H9 (cell line): ENCODE results near the gene RAB11FIP4. TPM values are rescaled to one million over a fixed set of nuclear protein-coding genes. Genes with fewer than 3 reads are reported as not detected.

ENCODE experiments used
- DNase-seq: peaks from one replicate; pipeline ENCODE4 v3.0.0-alpha.2; 2017
- H2AFZ ChIP-seq: one replicate; pipeline ENCODE4 v1.6.1; 2013; ENCODE audit warnings: mild to moderate bottlenecking, low read length, control low read depth, moderate library complexity
- H2AK5ac ChIP-seq: 2 replicates; pipeline ENCODE4 v1.6.1; 2013; ENCODE audit warnings: low read length, control low read depth, mixed read lengths; ENCODE audit not compliant: insufficient read length
- H2BK120ac ChIP-seq: one replicate; pipeline ENCODE4 v1.6.1; 2013; ENCODE audit warnings: low read depth, mild to moderate bottlenecking, low read length, control low read depth, inconsistent platforms; ENCODE audit not compliant: poor library complexity, severe bottlenecking
- H2BK12ac ChIP-seq: 2 replicates; pipeline ENCODE4 v1.6.1; 2013; ENCODE audit warnings: low read length, control low read depth, mixed read lengths, low read depth; ENCODE audit not compliant: insufficient read length
- H2BK15ac ChIP-seq: 2 replicates; pipeline ENCODE4 v1.6.1; 2013; ENCODE audit warnings: low read depth, low read length, control low read depth
- H2BK20ac ChIP-seq: one replicate; pipeline ENCODE4 v1.6.1; 2013; ENCODE audit warnings: low read depth, mild to moderate bottlenecking, low read length, control low read depth, inconsistent platforms; ENCODE audit not compliant: poor library complexity, severe bottlenecking
- H2BK5ac ChIP-seq: 2 replicates; pipeline ENCODE4 v1.6.1; 2013; ENCODE audit warnings: low read length, control low read depth, mixed read lengths; ENCODE audit not compliant: insufficient read length
- H3K14ac ChIP-seq: 2 replicates; pipeline ENCODE4 v1.6.1; 2013; ENCODE audit warnings: low read length, control low read depth; ENCODE audit not compliant: insufficient read depth
- H3K18ac ChIP-seq: 2 replicates; pipeline ENCODE4 v1.6.1; 2013; ENCODE audit warnings: low read depth, mild to moderate bottlenecking, mixed read lengths, low read length, control low read depth; ENCODE audit not compliant: insufficient read length
- H3K23ac ChIP-seq: 2 replicates; pipeline ENCODE4 v1.6.1; 2013; ENCODE audit warnings: low read length, control low read depth, mixed read lengths, low read depth; ENCODE audit not compliant: insufficient read length
- H3K23me2 ChIP-seq: 2 replicates; pipeline ENCODE4 v1.6.1; 2013; ENCODE audit warnings: low read depth, mild to moderate bottlenecking, mixed read lengths, low read length, control low read depth; ENCODE audit not compliant: insufficient read length, poor library complexity, severe bottlenecking
- H3K27ac ChIP-seq: 2 replicates; pipeline ENCODE4 v1.5.1; 2013; ENCODE audit warnings: low read length, control low read depth, mixed read lengths, low read depth; ENCODE audit not compliant: insufficient read length
- H3K27me3 ChIP-seq: 2 replicates; pipeline ENCODE4 v1.6.1; 2013; ENCODE audit warnings: low read length, control low read depth, inconsistent platforms; ENCODE audit not compliant: insufficient read depth
- H3K4ac ChIP-seq: 2 replicates; pipeline ENCODE4 v1.6.1; 2013; ENCODE audit warnings: low read depth, mild to moderate bottlenecking, control low read depth, inconsistent platforms, low read length, moderate library complexity
- H3K4me1 ChIP-seq: 2 replicates; pipeline ENCODE4 v1.6.1; 2013; ENCODE audit warnings: low read length, control low read depth, inconsistent platforms; ENCODE audit not compliant: insufficient read depth
- H3K4me2 ChIP-seq: 2 replicates; pipeline ENCODE4 v1.6.1; 2013; ENCODE audit warnings: low read length, control low read depth, mixed read lengths; ENCODE audit not compliant: insufficient read length, insufficient read depth
- H3K56ac ChIP-seq: 2 replicates; pipeline ENCODE4 v1.6.1; 2013; ENCODE audit warnings: low read depth, mild to moderate bottlenecking, mixed read lengths, low read length, control low read depth; ENCODE audit not compliant: insufficient read length
- H3K79me1 ChIP-seq: 2 replicates; pipeline ENCODE4 v1.6.1; 2013; ENCODE audit warnings: low read depth, mild to moderate bottlenecking, moderate library complexity, low read length, control low read depth, inconsistent platforms; ENCODE audit not compliant: insufficient read depth, poor library complexity, severe bottlenecking
- H3K79me2 ChIP-seq: 2 replicates; pipeline ENCODE4 v1.6.1; 2013; ENCODE audit warnings: low read length, control low read depth, inconsistent platforms; ENCODE audit not compliant: insufficient read depth
- H3K9ac ChIP-seq: 2 replicates; pipeline ENCODE4 v1.6.1; 2013; ENCODE audit warnings: low read length, control low read depth, mixed read lengths; ENCODE audit not compliant: insufficient read length; ENCODE audit errors: extremely low read depth
- H3K9me3 ChIP-seq: one replicate; pipeline ENCODE4 v1.6.1; 2013; ENCODE audit warnings: low read depth, low read length, inconsistent platforms; ENCODE audit not compliant: control insufficient read depth
- H3T11ph ChIP-seq: one replicate; pipeline ENCODE4 v1.6.1; 2013; ENCODE audit warnings: mild to moderate bottlenecking, low read length, control low read depth, inconsistent platforms
- H4K20me1 ChIP-seq: one replicate; pipeline ENCODE4 v1.6.1; 2013; ENCODE audit not compliant: control insufficient read depth, insufficient read length, insufficient read depth
- H4K5ac ChIP-seq: 2 replicates; pipeline ENCODE4 v1.6.1; 2013; ENCODE audit warnings: low read depth, mild to moderate bottlenecking, mixed read lengths, low read length, control low read depth; ENCODE audit not compliant: insufficient read length
- H4K8ac ChIP-seq: replicated peaks from 2 replicates; pipeline ENCODE4 v1.6.1; 2013; ENCODE audit warnings: low read length, control low read depth, mixed read lengths, low read depth; ENCODE audit not compliant: insufficient read length
- H4K91ac ChIP-seq: 2 replicates; pipeline ENCODE4 v1.6.1; 2013; ENCODE audit warnings: low read depth, mild to moderate bottlenecking, moderate library complexity, mixed read lengths, low read length, control low read depth; ENCODE audit not compliant: insufficient read length
- H3K27ac Mint-ChIP-seq, 3 experiments: 2 replicates in 2 of 3; 3 replicates in 1 of 3; pipeline ENCODE4 v1.8.0; 2020 to 2021; ENCODE audit warnings: mixed read lengths in 3 of 3, mild to moderate bottlenecking in 1 of 3, moderate library complexity in 1 of 3
- H3K27me3 Mint-ChIP-seq: 2 replicates; pipeline ENCODE4 v1.8.0; 2021; ENCODE audit warnings: low read depth, mild to moderate bottlenecking, moderate library complexity, mixed read lengths
- H3K36me3 Mint-ChIP-seq, 3 experiments: 2 replicates in 2 of 3; 3 replicates in 1 of 3; pipeline ENCODE4 v1.8.0; 2020 to 2021; ENCODE audit warnings: low read depth in 3 of 3, mixed read lengths in 3 of 3; ENCODE audit not compliant: insufficient read depth in 1 of 3
- H3K4me1 Mint-ChIP-seq, 2 experiments: 2 replicates each; pipeline ENCODE4 v1.8.0; 2020; ENCODE audit warnings: mixed read lengths in 2 of 2
- H3K4me3 Mint-ChIP-seq, 2 experiments: 2 replicates in 1 of 2; 3 replicates in 1 of 2; pipeline ENCODE4 v1.8.0; 2020 to 2021; ENCODE audit warnings: mild to moderate bottlenecking in 2 of 2, mixed read lengths in 2 of 2, moderate library complexity in 1 of 2
- H3K9me3 Mint-ChIP-seq, 2 experiments: 2 replicates in 1 of 2; 3 replicates in 1 of 2; pipeline ENCODE4 v1.8.0; 2020; ENCODE audit warnings: mild to moderate bottlenecking in 2 of 2, mixed read lengths in 2 of 2, moderate library complexity in 1 of 2
- WGBS: extraction: QIAGEN DNeasy Blood & Tissue Kit; methylation state at CpG from one replicate; pipeline ENCODE4 v1.1.7; 2013; ENCODE audit warnings: missing lambda C conversion rate, low lambda C conversion rate, mixed read lengths; ENCODE audit not compliant: insufficient read length; ENCODE audit errors: extremely low coverage; 5-methylcytosine and 5-hydroxymethylcytosine counted together
- total RNA-seq: library from RNA; stranded (reverse); gene quantifications from 2 replicates; pipeline ENCODE4 v1.2.1, GENCODE V29; 2021
- TF ChIP-seq, protein P1 (sequence below): fragments of 200-600 bp; sonication (generic); conservative IDR thresholded peaks from 3 replicates; pipeline ENCODE4 v1.8.0; 2021; ENCODE audit warnings: antibody characterized with exemption, mild to moderate bottlenecking

Gene RAB11FIP4
- total RNA-seq, 1 experiment from 2014 or later = 25.7 TPM

DNA sequence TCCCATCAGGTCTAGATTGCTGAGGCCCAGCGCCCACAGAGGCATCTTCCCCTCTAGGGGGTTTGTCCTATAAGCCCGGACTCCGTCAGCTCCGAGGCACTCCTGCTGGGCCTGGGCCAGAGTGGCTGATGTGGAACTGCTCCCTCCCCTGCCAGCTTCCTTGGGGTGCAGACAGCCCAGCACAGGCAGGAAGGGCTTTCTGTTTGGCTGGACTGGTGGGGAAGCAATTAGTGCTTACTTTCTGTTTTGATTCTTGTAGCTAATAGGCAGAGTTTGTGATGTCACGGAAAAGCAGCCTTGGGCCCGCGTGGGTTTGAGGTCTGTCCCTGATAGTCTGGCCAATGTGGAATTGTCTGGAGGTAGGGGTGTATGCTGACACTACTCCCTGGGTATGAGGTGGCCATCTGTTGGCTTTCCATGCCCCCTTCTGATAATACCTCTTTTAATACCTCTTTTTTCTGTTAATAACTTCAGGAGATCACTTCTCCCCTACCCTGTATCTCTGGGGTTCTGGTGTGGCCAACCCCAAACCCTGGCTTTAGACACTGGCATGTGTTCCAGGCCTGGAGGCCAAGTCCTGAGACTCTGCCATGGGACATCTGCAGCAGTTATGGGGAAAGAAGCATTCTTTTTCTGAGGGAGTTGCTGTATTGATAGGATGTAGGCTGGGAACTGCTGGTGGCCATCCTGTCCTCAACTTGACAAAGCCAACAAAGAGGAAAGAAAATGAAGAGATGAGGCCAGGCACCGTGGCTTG, 190.9 kb downstream of the RAB11FIP4 start:
- H3K27ac ChIP-seq = no peak overlapping the region
- no peak overlapping the region for H2BK12ac ChIP-seq
- H3K4ac ChIP-seq = no peak overlapping the region
- no peak overlapping the region for H2AFZ ChIP-seq
- no peak overlapping the region for H3K4me2 ChIP-seq
- Mint-ChIP-seq H3K27ac (0 out of 7 replicates have a peak overlapping the region, but pooled peaks of 1 of the 3 experiments have one; percentile 44), H3K4me3 (no peak overlapping the region), H3K9me3 (no peaks in the 10 kb centered on the region), H3K4me1 (no peaks in the 10 kb centered on the region), H3K36me3 (no peaks in the 10 kb centered on the region), H3K27me3 (no peaks in the 10 kb centered on the region; the same call in none of the 2 replicates)
- no peak overlapping the region for H2BK120ac ChIP-seq
- no peak overlapping the region for H2AK5ac ChIP-seq
- no peak overlapping the region for H3K14ac ChIP-seq
- TF ChIP-seq, protein P1, sequence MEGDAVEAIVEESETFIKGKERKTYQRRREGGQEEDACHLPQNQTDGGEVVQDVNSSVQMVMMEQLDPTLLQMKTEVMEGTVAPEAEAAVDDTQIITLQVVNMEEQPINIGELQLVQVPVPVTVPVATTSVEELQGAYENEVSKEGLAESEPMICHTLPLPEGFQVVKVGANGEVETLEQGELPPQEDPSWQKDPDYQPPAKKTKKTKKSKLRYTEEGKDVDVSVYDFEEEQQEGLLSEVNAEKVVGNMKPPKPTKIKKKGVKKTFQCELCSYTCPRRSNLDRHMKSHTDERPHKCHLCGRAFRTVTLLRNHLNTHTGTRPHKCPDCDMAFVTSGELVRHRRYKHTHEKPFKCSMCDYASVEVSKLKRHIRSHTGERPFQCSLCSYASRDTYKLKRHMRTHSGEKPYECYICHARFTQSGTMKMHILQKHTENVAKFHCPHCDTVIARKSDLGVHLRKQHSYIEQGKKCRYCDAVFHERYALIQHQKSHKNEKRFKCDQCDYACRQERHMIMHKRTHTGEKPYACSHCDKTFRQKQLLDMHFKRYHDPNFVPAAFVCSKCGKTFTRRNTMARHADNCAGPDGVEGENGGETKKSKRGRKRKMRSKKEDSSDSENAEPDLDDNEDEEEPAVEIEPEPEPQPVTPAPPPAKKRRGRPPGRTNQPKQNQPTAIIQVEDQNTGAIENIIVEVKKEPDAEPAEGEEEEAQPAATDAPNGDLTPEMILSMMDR = no peak
- no peak overlapping the region for H2BK5ac ChIP-seq
- H3K9me3 ChIP-seq = no peaks in the 10 kb centered on the region
- no peak overlapping the region for H3T11ph ChIP-seq
- H4K91ac ChIP-seq = no peak overlapping the region
- H3K56ac ChIP-seq = no peak overlapping the region
- DNase-seq = peak; percentile 28
- H3K9ac ChIP-seq = no peak overlapping the region
- no peaks in the 10 kb centered on the region for H3K23me2 ChIP-seq
- H3K23ac ChIP-seq = no peak overlapping the region
- H3K18ac ChIP-seq = no peak overlapping the region
- H2BK15ac ChIP-seq = no peak overlapping the region
- H3K79me2 ChIP-seq = no peaks in the 10 kb centered on the region
- no peaks in the 10 kb centered on the region for H3K79me1 ChIP-seq
- H3K27me3 ChIP-seq = no peaks in the 10 kb centered on the region
- H2BK20ac ChIP-seq = no peak overlapping the region
- H4K8ac ChIP-seq = no peak overlapping the region
- no peak overlapping the region for H4K5ac ChIP-seq
- WGBS = no CpG with 5 or more reads among the region's 8 CpGs
- no peaks in the 10 kb centered on the region for H4K20me1 ChIP-seq
- no peaks in the 10 kb centered on the region for H3K4me1 ChIP-seq
